B cell (primary cell): ENCODE results near the gene TBX6. TPM values are rescaled to one million over a fixed set of nuclear protein-coding genes. Genes with fewer than 3 reads are reported as not detected.

ENCODE experiments used
- ATAC-seq: fragments of 200-7000 bp; cut with Tn5 transposase; one replicate; pipeline ENCODE4 v1.10.0; 2021; ENCODE audit warnings: low read depth, mild to moderate bottlenecking, moderate number of reproducible peaks, moderate library complexity
- CTCF ChIA-PET: fragments of 350-600 bp; sonication (Branson Sonifier 250); formaldehyde crosslinking; loops from one replicate; lab custom pipeline; 2021; ENCODE audit warnings: antibody characterized with exemption, inconsistent platforms; lab: Charles Lee
- POLR2A ChIA-PET: fragments of 350-600 bp; sonication (Branson Sonifier 250); formaldehyde crosslinking; loops from one replicate; lab custom pipeline; 2021; ENCODE audit warnings: antibody characterized with exemption; lab: Charles Lee
- DNase-seq: peaks from one replicate; pipeline ENCODE4 v3.0.0; 2013
- H2AFZ ChIP-seq: 2 replicates; pipeline ENCODE4 v1.6.1; 2012; ENCODE audit warnings: mild to moderate bottlenecking, low read depth, low read length; ENCODE audit not compliant: insufficient read depth, poor library complexity, severe bottlenecking
- H3K27ac ChIP-seq, 2 donors: 1 replicate in 1 of 2; 2 replicates in 1 of 2; pipeline ENCODE4 v1.5.1; 2012 to 2013; ENCODE audit warnings: low read length in 2 of 2, mild to moderate bottlenecking in 2 of 2, moderate library complexity in 1 of 2
- H3K27me3 ChIP-seq, 4 experiments: fragments of 200-600 bp in 1 of 4; sonication (generic) in 1 of 4; replicated peaks in 1 of 4; 1 replicate in 2 of 4; 2 replicates in 2 of 4; pipeline versions ENCODE4 v1.6.1 to v1.7.0; 2013 to 2016; ENCODE audit warnings: low read length in 3 of 4, mild to moderate bottlenecking in 2 of 4, mixed read lengths in 1 of 4, moderate library complexity in 1 of 4; ENCODE audit not compliant: insufficient read depth in 4 of 4, control insufficient read depth in 3 of 4; ENCODE audit errors: control extremely low read depth in 1 of 4
- H3K36me3 ChIP-seq, 2 experiments: replicated peaks in 1 of 2; 1 replicate in 1 of 2; 2 replicates in 1 of 2; pipeline versions ENCODE4 v1.6.1 to v1.7.1; 2013; ENCODE audit warnings: low read length in 1 of 2; ENCODE audit not compliant: insufficient read depth in 2 of 2, control insufficient read depth in 1 of 2; ENCODE audit errors: control extremely low read depth in 1 of 2, extremely low read depth in 1 of 2
- H3K4me1 ChIP-seq, 2 donors: fragments of 200-600 bp in 1 of 2; sonication (generic) in 1 of 2; 1 replicate in 1 of 2; 2 replicates in 1 of 2; pipeline versions ENCODE4 v1.5.1 to v1.6.1; 2013 to 2017; ENCODE audit warnings: low read length in 2 of 2; ENCODE audit not compliant: control insufficient read depth in 2 of 2, insufficient read depth in 2 of 2
- H3K4me2 ChIP-seq: replicated peaks from 2 replicates; pipeline ENCODE3; 2012; ENCODE audit warnings: mild to moderate bottlenecking, low read depth, low read length; ENCODE audit not compliant: poor library complexity, severe bottlenecking
- H3K4me3 ChIP-seq, 5 experiments: fragments of 200-600 bp in 1 of 5; sonication (generic) in 1 of 5; 1 replicate in 3 of 5; 2 replicates in 2 of 5; pipeline versions ENCODE4 v1.5.1 to v1.7.0; 2011 to 2016; ENCODE audit warnings: low read length in 4 of 5, mild to moderate bottlenecking in 4 of 5, low read depth in 2 of 5, control low read depth in 1 of 5, moderate library complexity in 1 of 5; ENCODE audit not compliant: insufficient read depth in 1 of 5; ENCODE audit errors: control extremely low read depth in 1 of 5, extremely low read depth in 1 of 5
- H3K79me2 ChIP-seq: fragments of 200-600 bp; sonication (generic); one replicate; pipeline ENCODE4 v1.6.0; 2016; ENCODE audit warnings: low read length; ENCODE audit not compliant: control insufficient read depth, insufficient read depth
- H3K9ac ChIP-seq: fragments of 200-600 bp; sonication (generic); 2 replicates; pipeline ENCODE4 v1.6.1; 2017; ENCODE audit warnings: mild to moderate bottlenecking, low read length, moderate library complexity
- H3K9me3 ChIP-seq, 3 donors: one replicate each; pipeline versions ENCODE4 v1.6.1 to v1.7.1; 2013; ENCODE audit warnings: low read length in 2 of 3; ENCODE audit not compliant: control insufficient read depth in 2 of 3, insufficient read depth in 1 of 3; ENCODE audit errors: control extremely low read depth in 1 of 3
- H4K20me1 ChIP-seq: 2 replicates; pipeline ENCODE4 v1.6.0; 2012; ENCODE audit warnings: mild to moderate bottlenecking, low read length; ENCODE audit not compliant: insufficient read depth, control insufficient read depth, poor library complexity, severe bottlenecking
- H3K27ac Mint-ChIP-seq: one replicate; pipeline ENCODE4 v1.8.0; 2021; ENCODE audit warnings: mixed read lengths
- H3K27me3 Mint-ChIP-seq: one replicate; pipeline ENCODE4 v1.8.0; 2021; ENCODE audit warnings: mixed read lengths
- H3K4me1 Mint-ChIP-seq: one replicate; pipeline ENCODE4 v1.8.0; 2021; ENCODE audit warnings: mixed read lengths
- H3K4me3 Mint-ChIP-seq: one replicate; pipeline ENCODE4 v1.8.0; 2021; ENCODE audit warnings: mixed read lengths
- H3K9me3 Mint-ChIP-seq: one replicate; pipeline ENCODE4 v1.8.0; 2022; ENCODE audit warnings: mixed read lengths; ENCODE audit not compliant: insufficient read depth
- CTCF ChIP-seq: fragments of 200-600 bp; IDR thresholded peaks from one replicate; pipeline ENCODE4 v1.8.0; 2022; ENCODE audit warnings: antibody characterized with exemption, mild to moderate bottlenecking
- EZH2 ChIP-seq: IDR thresholded peaks from 2 replicates; pipeline ENCODE4 v1.6.1; 2012; ENCODE audit warnings: borderline replicate concordance, low read depth, mild to moderate bottlenecking, moderate library complexity, low read length; ENCODE audit not compliant: insufficient read depth, poor library complexity, severe bottlenecking
- WGBS: methylation state at CpG from one replicate; pipeline ENCODE4 v1.1.5; 2013; ENCODE audit warnings: missing lambda C conversion rate; ENCODE audit not compliant: insufficient coverage; 5-methylcytosine and 5-hydroxymethylcytosine counted together
- intact Hi-C: fragments of 100-400 bp; cut with micrococcal nuclease; formaldehyde crosslinking; loops from one replicate; pipeline ENCODE4 v1.10.0; 2022
- polyA plus RNA-seq: library from polyadenylated mRNA; depleted of rRNA; stranded (reverse); fragments of >200 nt; gene quantifications from 2 replicates; pipeline ENCODE4 v1.2.3, GENCODE V29; 2012
- total RNA-seq, 2 donors: library from RNA; stranded (reverse); fragments of 120-200 nt in 1 of 2; gene quantifications; 1 replicate in 1 of 2; 2 replicates in 1 of 2; pipeline versions ENCODE4 v1.2.3 to v1.2.4, GENCODE V29; 2013 to 2022

TBX6 gene
- total and polyA plus RNA-seq, 2 donors (not counting 1 experiment from before 2014, with no cell fraction given) = 1.4 to 5.4 TPM

- DNase-seq (peak; percentile 46), ATAC-seq (peak; percentile 42)
- no peak overlapping the region for H3K9ac ChIP-seq
- H3K36me3 ChIP-seq = no peaks in the 10 kb centered on the region
- H3K27ac ChIP-seq = no peak overlapping the region
- peaks cover 3% of the 10 kb centered on the region for H3K79me2 ChIP-seq
- H3K9me3 Mint-ChIP-seq = no peaks in the 10 kb centered on the region
- peaks cover 13% of the 10 kb centered on the region for H3K4me1 Mint-ChIP-seq
- no peak overlapping the region for H3K4me3 ChIP-seq
- H4K20me1 ChIP-seq = no peaks in the 10 kb centered on the region
- H3K4me3 Mint-ChIP-seq = peak overlapping the region; percentile 77
- H2AFZ ChIP-seq = no peak overlapping the region
- TF ChIP-seq CTCF (peak; percentile 48), EZH2 (no peak)
- CTCF ChIA-PET = interaction anchor here (1.0 to 1.3 kb wide), 5 partner anchors 11 to 359 kb away, joined by 3 read pairs; no protein-coding TSS in a partner anchor
- intact Hi-C loops = no loop called here
- peaks cover 5 to 12% of the 10 kb centered on the region in 2 donors for H3K4me1 ChIP-seq
- POLR2A ChIA-PET = interaction anchor here (0.7 kb wide), 1 partner anchor 60 kb away, joined by 8 read pairs; no protein-coding TSS in a partner anchor
- peaks cover 0 to 3% (median 0%) of the 10 kb centered on the region in 4 experiments for H3K27me3 ChIP-seq
- H3K4me2 ChIP-seq = no peak overlapping the region
- H3K27ac Mint-ChIP-seq = no peak overlapping the region
- H3K9me3 ChIP-seq = no peaks in the 10 kb centered on the region
- 37% methylated on average over 7 of the region's 10 CpGs for WGBS
- H3K27me3 Mint-ChIP-seq = no peaks in the 10 kb centered on the region
Observed at GRCh38 chr16:30054959-30055553, 36.7 kb downstream of the TBX6 start.

- H3K9me3 Mint-ChIP-seq = no peaks in the 10 kb centered on the region
- H3K4me3 ChIP-seq = no peak overlapping the region
- H3K27me3 Mint-ChIP-seq = no peaks in the 10 kb centered on the region
- peaks cover 0 to 3% (median 0%) of the 10 kb centered on the region in 4 experiments for H3K27me3 ChIP-seq
- peaks cover 3% of the 10 kb centered on the region for H3K79me2 ChIP-seq
- ATAC-seq (no peak), DNase-seq (no peak)
- H3K4me1 Mint-ChIP-seq = peaks cover 13% of the 10 kb centered on the region
- H3K27ac ChIP-seq = no peak overlapping the region
- H3K36me3 ChIP-seq = no peaks in the 10 kb centered on the region
- H3K4me3 Mint-ChIP-seq = peak overlapping the region; percentile 77
- WGBS = 83% methylated on average over 6 of the region's 8 CpGs
- no peak overlapping the region for H3K4me2 ChIP-seq
- no peaks in the 10 kb centered on the region for H4K20me1 ChIP-seq
- intact Hi-C loops = no loop called here
- no peak overlapping the region for H3K9ac ChIP-seq
- H2AFZ ChIP-seq = no peak overlapping the region
- no peak overlapping the region for H3K27ac Mint-ChIP-seq
- POLR2A ChIA-PET = no interaction called here
- H3K4me1 ChIP-seq = peaks cover 5 to 12% of the 10 kb centered on the region in 2 donors
- CTCF ChIA-PET = interaction anchor here (1.2 to 1.7 kb wide), 4 partner anchors 10 to 359 kb away, joined by 3 read pairs; no protein-coding TSS in a partner anchor
- TF ChIP-seq EZH2 = no peak
- TF ChIP-seq CTCF = no peak
- H3K9me3 ChIP-seq = no peaks in the 10 kb centered on the region
Observed at GRCh38 chr16:30054451-30054850, 37.3 kb downstream of the TBX6 start.
